GM12872 (cell line): ENCODE data around the gene TRIM69.

ENCODE experiments used
- CTCF ChIP-seq: IDR thresholded peaks from 3 replicates; pipeline ENCODE4 v1.5.1; 2011; ENCODE audit warnings: low read depth, mild to moderate bottlenecking, low read length, moderate library complexity; ENCODE audit not compliant: insufficient read depth

TRIM69 gene, protein sequence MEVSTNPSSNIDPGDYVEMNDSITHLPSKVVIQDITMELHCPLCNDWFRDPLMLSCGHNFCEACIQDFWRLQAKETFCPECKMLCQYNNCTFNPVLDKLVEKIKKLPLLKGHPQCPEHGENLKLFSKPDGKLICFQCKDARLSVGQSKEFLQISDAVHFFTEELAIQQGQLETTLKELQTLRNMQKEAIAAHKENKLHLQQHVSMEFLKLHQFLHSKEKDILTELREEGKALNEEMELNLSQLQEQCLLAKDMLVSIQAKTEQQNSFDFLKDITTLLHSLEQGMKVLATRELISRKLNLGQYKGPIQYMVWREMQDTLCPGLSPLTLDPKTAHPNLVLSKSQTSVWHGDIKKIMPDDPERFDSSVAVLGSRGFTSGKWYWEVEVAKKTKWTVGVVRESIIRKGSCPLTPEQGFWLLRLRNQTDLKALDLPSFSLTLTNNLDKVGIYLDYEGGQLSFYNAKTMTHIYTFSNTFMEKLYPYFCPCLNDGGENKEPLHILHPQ

GRCh38 chr15:44736181-44736765 lies at the start of gene TRIM69:
TRIM69 (plus strand) TSS chr15:44736528; CDS start chr15:44736705, 177 bp downstream.
- no peak for TF ChIP-seq CTCF

DNA sequence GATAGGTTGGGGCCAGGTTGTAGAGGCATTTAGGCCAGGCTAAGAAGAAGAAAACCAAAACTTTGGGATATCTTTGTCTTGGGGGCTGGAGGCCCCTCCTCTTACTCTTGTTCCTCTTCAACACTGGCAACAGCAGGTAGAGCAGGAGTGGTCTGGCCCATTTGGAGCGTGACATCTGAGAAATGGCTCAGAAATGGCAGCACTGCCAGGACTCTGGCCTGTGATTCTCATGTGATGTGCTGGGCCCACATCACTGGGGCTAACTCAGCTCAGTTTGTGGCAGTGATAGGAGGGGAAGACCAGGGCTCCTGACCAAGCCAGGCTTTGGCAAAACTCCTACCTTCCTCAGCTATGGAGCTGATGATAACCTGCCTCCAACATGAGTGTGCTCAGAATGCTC lies 43.7 kb upstream of the TRIM69 start:
- TF ChIP-seq CTCF: no peak

DNA sequence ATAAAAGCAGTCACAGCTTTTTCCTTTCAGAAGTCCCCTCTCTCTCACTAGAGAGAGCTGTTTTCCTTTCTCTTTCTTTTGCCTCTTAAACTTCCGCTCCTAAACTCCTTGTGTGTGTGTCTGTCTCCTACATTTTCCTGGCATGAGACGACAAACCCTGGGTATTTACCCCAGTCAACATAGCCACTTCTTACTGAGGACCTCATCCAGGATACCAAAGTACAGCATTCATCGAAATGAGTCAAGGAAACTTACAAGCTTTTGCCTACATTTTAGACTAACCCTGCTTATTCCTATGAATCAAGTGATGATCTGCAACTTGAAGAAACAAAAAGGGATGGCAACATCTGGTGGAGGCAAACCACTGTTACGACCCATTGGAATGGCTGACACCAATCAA lies 41.9 kb upstream of the TRIM69 start:
- no peak for TF ChIP-seq CTCF

- no peak for TF ChIP-seq CTCF
Observed at GRCh38 chr15:44695294-44695693, 41.0 kb upstream of the TRIM69 start.

- TF ChIP-seq CTCF: no peak
Observed at GRCh38 chr15:44697014-44697413, 39.3 kb upstream of the TRIM69 start.

DNA sequence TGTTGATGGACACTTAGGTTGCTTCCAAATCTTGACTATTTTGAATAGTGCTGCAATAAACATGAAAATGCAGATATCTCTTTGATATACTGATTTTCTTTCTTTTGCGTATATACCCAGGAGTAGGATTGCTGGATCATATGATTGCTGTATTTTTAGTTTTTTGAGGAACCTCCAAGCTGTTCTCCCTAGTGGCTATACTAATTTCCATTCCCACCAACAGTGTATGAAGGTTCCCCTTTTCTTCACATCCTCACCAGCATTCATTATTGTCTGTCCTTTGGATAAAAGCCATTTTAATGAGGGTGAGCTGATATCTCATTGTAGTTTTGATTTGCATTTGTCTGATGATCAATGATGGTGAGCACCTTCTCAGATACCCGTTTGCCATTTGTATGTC lies 37.7 kb upstream of the TRIM69 start:
- TF ChIP-seq CTCF: no peak

GRCh38 chr15:44705986-44706385 lies 30.3 kb upstream of the TRIM69 start:
- TF ChIP-seq CTCF: no peak
